GM18861 (cell line): ENCODE data around the gene SPCS2.
"Not testable (repeated sequence)": the region's sequence is repeated elsewhere in the genome, so short reads cannot be mapped to it uniquely, and the experiment has no call there.

ENCODE experiments used
- ATAC-seq: cut with Tn5 transposase; IDR thresholded peaks from one replicate; pipeline ENCODE4 v1.9.1; 2021; ENCODE audit not compliant: unreplicated experiment

SPCS2 gene

GRCh38 chr11:74949753-74950137 is 679 bp downstream of the SPCS2 start:
- ATAC-seq = no peak

DNA sequence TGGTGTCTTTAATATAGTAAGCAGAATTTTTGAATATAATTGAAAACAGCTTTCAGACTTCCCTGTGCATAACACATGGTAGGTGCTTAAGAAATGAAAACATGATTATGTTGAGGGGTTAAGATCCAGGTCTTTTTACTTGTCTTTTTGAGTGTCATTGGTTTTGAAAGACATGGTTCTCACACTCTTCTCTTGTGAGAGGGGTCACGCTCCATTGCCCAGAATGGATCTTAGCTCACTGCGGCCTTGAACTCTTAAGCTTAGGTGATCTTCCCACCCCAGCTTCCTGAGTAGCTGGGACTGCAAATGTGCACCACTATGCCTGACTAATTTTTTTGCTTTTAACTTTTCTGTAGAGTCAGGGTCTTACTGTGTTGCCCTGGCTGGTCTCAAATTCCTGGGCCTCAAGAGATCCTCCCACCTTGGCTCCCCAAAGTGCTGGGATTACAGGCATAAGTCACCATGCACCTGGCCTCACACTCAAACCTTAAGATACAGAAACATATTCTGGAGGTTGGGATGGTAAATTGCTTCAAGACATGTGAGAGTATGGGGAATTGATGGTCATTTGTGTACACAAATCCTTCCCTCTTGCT is 1.4 kb downstream of the SPCS2 start:
- no peak for ATAC-seq

DNA sequence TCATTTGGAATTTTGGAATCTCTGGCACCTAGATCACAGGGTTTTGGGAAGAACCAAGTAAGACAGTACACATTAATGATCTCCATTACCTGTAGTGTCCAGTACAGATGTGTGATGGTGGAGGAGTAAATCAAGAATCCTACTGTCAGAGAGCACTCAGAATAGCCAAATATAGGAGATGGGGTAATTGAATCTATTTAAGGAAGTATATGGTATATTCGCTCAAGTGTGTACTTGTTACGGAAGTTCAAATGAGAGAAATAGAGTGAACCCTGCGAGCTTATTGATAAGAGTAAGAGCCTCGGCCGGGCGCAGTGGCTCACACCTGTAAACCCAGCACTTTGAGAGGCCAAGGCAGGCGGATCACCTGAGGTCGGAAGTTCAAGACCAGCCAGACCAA is 2.2 kb downstream of the SPCS2 start:
- ATAC-seq = no peak

- no peak for ATAC-seq
These were observed 3.7 kb downstream of the SPCS2 start for GRCh38 chr11:74952752-74953151.

GRCh38 chr11:74953451-74953850 is 4.4 kb downstream of the SPCS2 start:
- no peak for ATAC-seq

- ATAC-seq = no peak
These were observed 5.1 kb downstream of the SPCS2 start for GRCh38 chr11:74954199-74954598.

GRCh38 chr11:74956397-74957015 is 7.4 kb downstream of the SPCS2 start:
- no peak for ATAC-seq

GRCh38 chr11:74957937-74958629 is 9.0 kb downstream of the SPCS2 start:
- no peak for ATAC-seq

DNA sequence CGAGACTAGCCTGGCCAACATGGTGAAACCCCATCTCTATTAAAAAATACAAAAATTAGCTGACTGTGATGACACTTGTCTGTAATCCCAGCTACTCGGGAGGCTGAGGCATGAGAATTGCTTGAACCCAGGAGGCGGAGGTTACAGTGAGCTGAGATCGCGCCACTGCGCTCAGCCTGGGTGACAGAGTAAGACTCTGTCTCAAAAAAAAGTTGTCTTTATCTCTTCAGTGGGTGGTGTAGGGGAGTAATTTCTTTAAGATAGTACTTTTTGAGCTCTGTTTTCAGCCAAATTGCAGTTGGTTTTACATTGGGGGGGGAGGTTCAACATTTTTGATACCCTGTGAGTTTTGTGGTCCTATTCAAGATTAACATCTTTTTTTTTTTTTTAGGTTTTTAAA is 11.1 kb downstream of the SPCS2 start:
- not testable (repeated sequence) for ATAC-seq

GRCh38 chr11:74966651-74967050 is 17.6 kb downstream of the SPCS2 start:
- no peak for ATAC-seq

DNA sequence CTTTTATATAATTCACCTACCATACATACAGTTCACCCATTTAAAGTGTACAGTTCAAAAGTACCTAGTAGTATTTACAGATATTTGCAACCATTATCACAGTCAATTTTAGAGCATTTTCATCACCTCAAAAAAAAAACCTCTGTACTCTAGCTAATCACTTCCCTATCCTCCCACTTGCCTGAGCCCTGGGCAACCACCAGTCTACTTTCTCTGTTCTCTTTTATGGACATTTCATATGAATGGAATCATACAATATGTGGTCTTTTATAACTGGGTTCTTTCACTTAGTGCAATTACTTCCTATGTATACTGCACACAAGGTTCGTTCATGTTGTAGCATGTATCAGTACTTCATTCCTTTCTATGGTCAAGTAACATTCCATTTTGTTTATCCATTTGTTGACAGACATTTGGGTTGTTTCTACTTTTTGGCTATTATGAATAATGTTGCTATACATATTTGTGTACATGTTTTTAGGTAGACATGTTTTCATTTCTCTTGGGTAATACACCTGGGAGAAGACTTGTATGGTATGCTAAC is 21.9 kb downstream of the SPCS2 start:
- ATAC-seq = no peak

GRCh38 chr11:74971424-74971823 is 22.4 kb downstream of the SPCS2 start:
- no peak for ATAC-seq

DNA sequence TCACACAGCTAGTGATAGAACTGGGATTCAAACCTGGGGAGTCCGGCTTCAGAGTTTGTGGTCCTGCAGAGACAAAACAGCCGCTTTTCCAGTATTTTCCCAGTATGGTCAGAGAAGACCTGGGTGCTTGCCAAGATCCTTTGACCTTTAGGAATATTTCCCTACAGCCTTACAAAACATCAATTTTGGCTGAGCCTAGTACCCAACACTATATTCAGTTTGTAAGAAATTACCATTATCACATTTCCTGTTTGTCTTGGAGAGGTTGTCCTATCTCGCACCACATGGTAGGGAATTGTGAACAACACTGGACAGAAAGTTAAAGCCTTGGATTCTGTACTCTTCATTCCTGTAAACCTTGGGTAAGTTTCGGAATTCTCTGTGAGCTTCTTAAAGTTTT is 29.0 kb downstream of the SPCS2 start:
- no peak for ATAC-seq

- no peak for ATAC-seq
These were observed 31.6 kb downstream of the SPCS2 start for GRCh38 chr11:74980634-74981033.

- no peak for ATAC-seq
These were observed 32.8 kb downstream of the SPCS2 start for GRCh38 chr11:74981888-74982287.

DNA sequence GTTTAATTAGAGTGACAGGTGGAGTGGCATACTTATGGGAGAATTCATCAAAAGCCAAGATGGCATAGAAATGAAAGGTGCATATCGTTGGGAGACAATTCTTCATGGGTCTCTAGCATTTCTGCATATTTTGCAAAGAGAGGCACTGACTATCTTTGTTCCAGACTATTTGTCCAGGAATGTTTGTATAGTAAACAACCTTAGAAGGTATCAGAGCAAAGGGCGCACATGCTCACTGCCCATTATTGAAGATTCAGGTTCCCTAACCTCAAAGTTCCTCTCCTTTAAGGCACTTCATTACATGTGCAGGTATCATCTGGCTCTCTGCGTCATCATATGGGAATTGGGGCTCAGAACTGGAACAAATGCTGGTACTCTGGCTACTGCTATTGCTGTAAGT is 35.0 kb downstream of the SPCS2 start:
- no peak for ATAC-seq

DNA sequence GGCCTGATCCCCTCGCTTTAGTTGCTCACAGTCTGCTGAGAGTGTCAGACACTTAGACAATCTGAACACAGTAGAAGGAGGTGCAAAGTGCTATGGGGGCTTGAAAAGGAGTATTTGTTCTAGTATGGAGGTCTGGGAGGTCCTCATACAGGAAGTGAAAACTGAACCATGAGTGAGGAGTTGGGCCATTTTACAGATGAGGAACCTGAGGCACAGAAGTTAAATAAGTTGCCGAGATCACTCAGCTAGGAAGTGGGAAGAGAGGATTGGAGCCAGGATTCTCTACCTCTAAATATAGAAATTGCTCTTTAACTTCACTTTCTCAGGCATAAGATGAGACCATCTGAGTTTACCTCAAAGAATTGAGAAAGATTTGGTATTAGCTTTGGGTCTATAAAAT is 35.7 kb downstream of the SPCS2 start:
- no peak for ATAC-seq

GRCh38 chr11:74988541-74989259 is 39.6 kb downstream of the SPCS2 start, which contains the start of gene NEU3:
TSS of gene NEU3 (plus strand) at chr11:74988933. CDS start at chr11:74989061, 128 bp downstream.
- ATAC-seq = peak; percentile 66

DNA sequence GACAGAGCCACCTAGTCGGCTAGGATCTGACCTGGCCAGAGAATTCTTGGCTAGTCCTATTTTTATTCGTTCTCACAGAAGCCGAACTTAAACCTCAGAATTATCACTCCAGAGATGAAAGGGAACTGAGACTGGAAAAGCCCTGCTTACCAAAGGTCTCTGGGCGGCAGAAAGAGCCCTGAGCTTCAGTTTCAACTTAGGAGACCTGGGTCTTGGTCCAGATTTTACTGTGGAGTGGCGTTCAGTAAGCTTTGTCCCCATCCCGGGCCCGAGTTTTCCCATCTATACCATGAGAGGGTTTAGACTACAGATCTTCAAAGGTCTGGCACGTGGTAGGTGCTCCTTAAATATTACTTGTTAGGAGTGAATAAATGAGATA is 40.2 kb downstream of the SPCS2 start:
- peak; percentile 2 for ATAC-seq

DNA sequence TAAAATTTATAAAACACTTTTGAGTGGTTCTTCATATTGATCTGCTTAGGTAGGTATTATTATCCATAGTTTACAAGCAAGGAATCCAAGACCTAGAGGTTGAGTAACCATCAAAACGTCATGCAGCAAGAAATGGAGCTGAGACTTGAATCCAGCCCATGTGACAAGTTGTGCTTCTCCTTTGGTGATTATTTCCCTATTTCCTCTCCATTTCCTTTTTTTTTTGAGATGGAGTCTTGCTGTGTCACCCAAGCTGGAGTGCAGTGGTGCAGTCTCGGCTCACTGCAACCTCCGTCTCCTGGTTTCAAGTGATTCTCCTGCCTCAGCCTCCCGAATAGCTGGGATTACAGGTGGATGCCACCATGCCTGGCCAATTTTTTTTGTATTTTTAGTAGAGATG is 41.1 kb downstream of the SPCS2 start:
- ATAC-seq = not testable (repeated sequence)

GRCh38 chr11:74990941-74991340 is 41.9 kb downstream of the SPCS2 start:
- ATAC-seq = no peak

GRCh38 chr11:74992852-74993251 is 43.8 kb downstream of the SPCS2 start:
- no peak for ATAC-seq
